Mesenchymal stem cell (in vitro differentiated cells and primary cell): Measurements from ENCODE around the gene MFAP2.
A peak's percentile ranks its signal among the peaks of the same experiment; 100 is the strongest.

ENCODE experiments used
- DNase-seq: peaks from one replicate; pipeline ENCODE4 v3.0.0-alpha.2; 2013
- H2AFZ ChIP-seq: one replicate; pipeline ENCODE4 v1.6.1; 2013; ENCODE audit warnings: low read depth, mild to moderate bottlenecking, control low read depth, inconsistent platforms, low read length, moderate library complexity
- H2AK5ac ChIP-seq: 2 replicates; pipeline ENCODE4 v1.6.1; 2013; ENCODE audit warnings: low read length, moderate library complexity, mild to moderate bottlenecking, inconsistent platforms; ENCODE audit not compliant: severe bottlenecking
- H2BK120ac ChIP-seq: one replicate; pipeline ENCODE4 v1.6.1; 2013; ENCODE audit warnings: low read depth, mild to moderate bottlenecking, inconsistent platforms, low read length, moderate library complexity
- H2BK12ac ChIP-seq, 2 experiments: one replicate each; pipeline ENCODE4 v1.6.1; 2013; ENCODE audit warnings: inconsistent platforms in 2 of 2, low read length in 2 of 2, mild to moderate bottlenecking in 2 of 2, moderate library complexity in 2 of 2, control low read depth in 1 of 2
- H2BK15ac ChIP-seq: one replicate; pipeline ENCODE4 v1.6.1; 2013; ENCODE audit warnings: mild to moderate bottlenecking, low read depth, inconsistent platforms; ENCODE audit not compliant: poor library complexity, severe bottlenecking
- H2BK5ac ChIP-seq: 2 replicates; pipeline ENCODE4 v1.6.1; 2013; ENCODE audit warnings: low read depth, mild to moderate bottlenecking, low read length, control low read depth, inconsistent platforms; ENCODE audit not compliant: poor library complexity, severe bottlenecking
- H3K14ac ChIP-seq, 2 experiments: one replicate each; pipeline ENCODE4 v1.6.1; 2013; ENCODE audit warnings: inconsistent platforms in 2 of 2, low read length in 2 of 2, control low read depth in 1 of 2, mild to moderate bottlenecking in 1 of 2, moderate library complexity in 1 of 2
- H3K18ac ChIP-seq, 2 experiments: one replicate each; pipeline ENCODE4 v1.6.1; 2013; ENCODE audit warnings: inconsistent platforms in 2 of 2, low read length in 2 of 2, control low read depth in 1 of 2, low read depth in 1 of 2, mild to moderate bottlenecking in 1 of 2
- H3K23ac ChIP-seq, 2 experiments: one replicate each; pipeline ENCODE4 v1.6.1; 2013; ENCODE audit warnings: inconsistent platforms in 2 of 2, low read length in 2 of 2, mild to moderate bottlenecking in 2 of 2, moderate library complexity in 2 of 2, control low read depth in 1 of 2
- H3K27ac ChIP-seq: 2 replicates; pipeline ENCODE4 v1.5.1; 2013; ENCODE audit warnings: mild to moderate bottlenecking, moderate library complexity, low read length, control low read depth, inconsistent platforms; ENCODE audit not compliant: poor library complexity, severe bottlenecking
- H3K27me3 ChIP-seq, 2 experiments: 2 replicates each; pipeline versions ENCODE4 v1.6.1 to v1.7.0; 2013; ENCODE audit warnings: low read length in 2 of 2, mild to moderate bottlenecking in 2 of 2, moderate library complexity in 2 of 2, control low read depth in 1 of 2, inconsistent platforms in 1 of 2; ENCODE audit not compliant: control insufficient read depth in 1 of 2, insufficient read depth in 1 of 2
- H3K36me3 ChIP-seq, 2 experiments: 2 replicates each; pipeline versions ENCODE4 v1.6.1 to v1.7.0; 2013; ENCODE audit warnings: low read length in 2 of 2, control low read depth in 1 of 2, inconsistent platforms in 1 of 2, low read depth in 1 of 2, mild to moderate bottlenecking in 1 of 2; ENCODE audit not compliant: insufficient read depth in 2 of 2, control insufficient read depth in 1 of 2
- H3K4ac ChIP-seq, 2 experiments: one replicate each; pipeline ENCODE4 v1.6.1; 2013; ENCODE audit warnings: inconsistent platforms in 2 of 2, low read length in 2 of 2, mild to moderate bottlenecking in 2 of 2, moderate library complexity in 2 of 2, control low read depth in 1 of 2, low read depth in 1 of 2
- H3K4me1 ChIP-seq: 2 replicates; pipeline ENCODE4 v1.6.1; 2013; ENCODE audit warnings: low read depth, low read length, control low read depth; ENCODE audit not compliant: control insufficient read depth, insufficient read depth
- H3K4me2 ChIP-seq: 2 replicates; pipeline ENCODE4 v1.6.1; 2013; ENCODE audit warnings: low read length, mild to moderate bottlenecking, inconsistent platforms; ENCODE audit not compliant: poor library complexity, severe bottlenecking
- H3K4me3 ChIP-seq, 2 experiments: 2 replicates each; pipeline versions ENCODE4 v1.5.1 to v1.7.0; 2013; ENCODE audit warnings: low read length in 2 of 2, mild to moderate bottlenecking in 2 of 2, control low read depth in 1 of 2, low read depth in 1 of 2; ENCODE audit not compliant: insufficient read depth in 1 of 2
- H3K79me1 ChIP-seq: replicated peaks from 2 replicates; pipeline ENCODE4 v1.6.1; 2013; ENCODE audit warnings: mild to moderate bottlenecking, control low read depth, low read length, inconsistent platforms; ENCODE audit not compliant: poor library complexity, severe bottlenecking
- H3K9ac ChIP-seq: 2 replicates; pipeline ENCODE4 v1.7.0; 2013; ENCODE audit warnings: mild to moderate bottlenecking, low read length, moderate library complexity
- H3K9me3 ChIP-seq: 2 replicates; pipeline ENCODE4 v1.7.0; 2013; ENCODE audit warnings: mild to moderate bottlenecking, low read length; ENCODE audit not compliant: control insufficient read depth
- H4K8ac ChIP-seq: one replicate; pipeline ENCODE4 v1.6.1; 2013; ENCODE audit warnings: inconsistent platforms, mild to moderate bottlenecking, low read length, moderate library complexity
- H4K91ac ChIP-seq: one replicate; pipeline ENCODE4 v1.6.1; 2013; ENCODE audit warnings: mild to moderate bottlenecking, low read length, inconsistent platforms
- WGBS: methylation state at CpG from one replicate; pipeline ENCODE4 v1.1.7; 2013; ENCODE audit warnings: mixed read lengths; 5-methylcytosine and 5-hydroxymethylcytosine counted together

Gene MFAP2

GRCh38 chr1:16958475-16958874 is 21.9 kb downstream of the MFAP2 start:
- H3K79me1 ChIP-seq: peaks cover 3% of the 10 kb centered on the region
- H2AK5ac ChIP-seq: no peak overlapping the region
- no peaks in the 10 kb centered on the region for H3K27me3 ChIP-seq
- H3K4ac ChIP-seq: no peak overlapping the region
- H3K36me3 ChIP-seq: peaks cover 7 to 32% of the 10 kb centered on the region in 2 experiments
- H3K4me2 ChIP-seq: no peak overlapping the region
- H4K91ac ChIP-seq: no peak overlapping the region
- H3K4me1 ChIP-seq: peaks cover 14% of the 10 kb centered on the region
- no peak overlapping the region for H3K14ac ChIP-seq
- no peak overlapping the region for H3K23ac ChIP-seq
- H3K9me3 ChIP-seq: no peaks in the 10 kb centered on the region
- H3K27ac ChIP-seq: no peak overlapping the region
- 97% methylated on average over 12 of the region's 12 CpGs for WGBS
- H3K9ac ChIP-seq: no peak overlapping the region
- H3K4me3 ChIP-seq: no peak overlapping the region
- H2BK12ac ChIP-seq: no peak overlapping the region
- H3K18ac ChIP-seq: no peak overlapping the region
- no peak overlapping the region for H2BK120ac ChIP-seq
- no peak overlapping the region for H2BK15ac ChIP-seq
- H4K8ac ChIP-seq: no peak overlapping the region
- no peak overlapping the region for H2AFZ ChIP-seq
- DNase-seq: no peak
- no peak overlapping the region for H2BK5ac ChIP-seq

DNA sequence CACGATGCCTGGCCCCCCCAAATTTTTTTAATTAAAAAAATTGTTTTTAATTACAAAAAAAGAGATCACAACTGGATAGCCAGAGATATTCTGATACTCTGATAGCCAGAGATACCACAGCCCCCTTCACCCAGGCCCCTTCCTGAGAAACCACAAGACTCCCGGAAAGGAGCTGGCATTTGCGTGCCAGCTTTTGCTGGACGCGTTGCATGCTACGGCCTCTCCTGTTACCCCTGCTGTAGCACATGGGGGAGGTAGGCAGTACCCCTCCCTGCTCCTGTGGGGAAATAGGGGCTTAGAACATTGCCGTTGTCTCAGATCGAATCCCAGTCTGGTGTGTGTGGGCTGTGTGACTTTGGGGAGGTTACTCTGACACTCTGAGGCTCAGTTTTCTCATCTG is 22.7 kb downstream of the MFAP2 start:
- no peak overlapping the region for H4K8ac ChIP-seq
- H2BK12ac ChIP-seq: no peak overlapping the region
- H3K23ac ChIP-seq: no peak overlapping the region
- H3K9me3 ChIP-seq: no peaks in the 10 kb centered on the region
- H3K27ac ChIP-seq: no peak overlapping the region
- no peak overlapping the region for H2BK5ac ChIP-seq
- no peak overlapping the region for H3K14ac ChIP-seq
- no peak overlapping the region for H3K4me3 ChIP-seq
- WGBS: 98% methylated on average over 6 of the region's 8 CpGs
- no peak for DNase-seq
- H3K36me3 ChIP-seq: peaks cover 7 to 32% of the 10 kb centered on the region in 2 experiments
- H3K4me1 ChIP-seq: peaks cover 13% of the 10 kb centered on the region
- H4K91ac ChIP-seq: no peak overlapping the region
- no peak overlapping the region for H2BK120ac ChIP-seq
- H3K4ac ChIP-seq: no peak overlapping the region
- peaks cover 3% of the 10 kb centered on the region for H3K79me1 ChIP-seq
- H3K9ac ChIP-seq: no peak overlapping the region
- H2AFZ ChIP-seq: no peak overlapping the region
- no peak overlapping the region for H3K18ac ChIP-seq
- H3K27me3 ChIP-seq: no peaks in the 10 kb centered on the region
- H2BK15ac ChIP-seq: no peak overlapping the region
- no peak overlapping the region for H2AK5ac ChIP-seq
- H3K4me2 ChIP-seq: no peak overlapping the region

GRCh38 chr1:16956775-16957174 is 23.6 kb downstream of the MFAP2 start:
- H2BK120ac ChIP-seq: no peak overlapping the region
- no peak overlapping the region for H3K18ac ChIP-seq
- H3K79me1 ChIP-seq: peaks cover 3% of the 10 kb centered on the region
- no peak overlapping the region for H3K4me3 ChIP-seq
- H3K23ac ChIP-seq: no peak overlapping the region
- H3K27me3 ChIP-seq: no peaks in the 10 kb centered on the region
- H4K91ac ChIP-seq: no peak overlapping the region
- H4K8ac ChIP-seq: no peak overlapping the region
- peaks cover 14% of the 10 kb centered on the region for H3K4me1 ChIP-seq
- H2BK12ac ChIP-seq: no peak overlapping the region
- no peak overlapping the region for H2AFZ ChIP-seq
- no peak overlapping the region for H2BK15ac ChIP-seq
- no peak overlapping the region for H3K4ac ChIP-seq
- H3K9ac ChIP-seq: no peak overlapping the region
- H3K27ac ChIP-seq: no peak overlapping the region
- no peaks in the 10 kb centered on the region for H3K9me3 ChIP-seq
- no peak overlapping the region for H3K4me2 ChIP-seq
- 93% methylated on average over 8 of the region's 8 CpGs for WGBS
- H3K36me3 ChIP-seq: peaks cover 7 to 32% of the 10 kb centered on the region in 2 experiments
- no peak for DNase-seq
- H2AK5ac ChIP-seq: no peak overlapping the region
- H3K14ac ChIP-seq: no peak overlapping the region
- H2BK5ac ChIP-seq: no peak overlapping the region

GRCh38 chr1:16955186-16955585 is 25.2 kb downstream of the MFAP2 start:
- Histone ChIP-seq H3K9ac (no peak overlapping the region), H2BK120ac (no peak overlapping the region), H2BK5ac (no peak overlapping the region), H3K4me3 (peak overlapping the region in 1 of 2 experiments; percentile 32), H3K79me1 (no peaks in the 10 kb centered on the region), H2AFZ (no peak overlapping the region), H4K8ac (no peak overlapping the region), H3K18ac (no peak overlapping the region), H3K14ac (no peak overlapping the region), H3K36me3 (peaks cover 7 to 32% of the 10 kb centered on the region in 2 experiments), H3K4me2 (no peak overlapping the region), H2AK5ac (no peak overlapping the region), H3K9me3 (no peaks in the 10 kb centered on the region), H2BK12ac (no peak overlapping the region), H3K4me1 (peaks cover 4% of the 10 kb centered on the region), H4K91ac (no peak overlapping the region), H3K23ac (no peak overlapping the region), H2BK15ac (no peak overlapping the region), H3K4ac (no peak overlapping the region), H3K27me3 (no peaks in the 10 kb centered on the region), H3K27ac (no peak overlapping the region)
- DNase-seq: no peak
- WGBS: 97% methylated on average over 22 of the region's 25 CpGs
